ENCODE measurements around the gene GRAMD4.

GRCh38 chr22:46679706-46680269, 59.6 kb downstream of the GRAMD4 start:
- TF ChIP-seq CTCF (IDR thresholded peaks at IDR 0.05; ENCODE audit: low read length) (no peak), EZH2 (optimal IDR thresholded peaks at IDR 0.05; ENCODE audit: low read depth, low read length) (no peak)

Data from MM.1S (cell line).